Stimulated activated CD4-positive, alpha-beta T cell treated with anti-CD3 and anti-CD28 coated beads, Interleukin-1b, Interleukin-23, amount 100 ng/mL, for 1 hour (primary cell): Measurements from ENCODE around the gene PRCD.
A peak's percentile ranks its signal among the peaks of the same experiment; 100 is the strongest.

Experiments
- DNase-seq, 2 donors: peaks; one replicate each; pipeline ENCODE4 v3.0.0-alpha.2; 2020; ENCODE audit warnings: low read depth in 2 of 2

PRCD gene, protein sequence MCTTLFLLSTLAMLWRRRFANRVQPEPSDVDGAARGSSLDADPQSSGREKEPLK

DNA sequence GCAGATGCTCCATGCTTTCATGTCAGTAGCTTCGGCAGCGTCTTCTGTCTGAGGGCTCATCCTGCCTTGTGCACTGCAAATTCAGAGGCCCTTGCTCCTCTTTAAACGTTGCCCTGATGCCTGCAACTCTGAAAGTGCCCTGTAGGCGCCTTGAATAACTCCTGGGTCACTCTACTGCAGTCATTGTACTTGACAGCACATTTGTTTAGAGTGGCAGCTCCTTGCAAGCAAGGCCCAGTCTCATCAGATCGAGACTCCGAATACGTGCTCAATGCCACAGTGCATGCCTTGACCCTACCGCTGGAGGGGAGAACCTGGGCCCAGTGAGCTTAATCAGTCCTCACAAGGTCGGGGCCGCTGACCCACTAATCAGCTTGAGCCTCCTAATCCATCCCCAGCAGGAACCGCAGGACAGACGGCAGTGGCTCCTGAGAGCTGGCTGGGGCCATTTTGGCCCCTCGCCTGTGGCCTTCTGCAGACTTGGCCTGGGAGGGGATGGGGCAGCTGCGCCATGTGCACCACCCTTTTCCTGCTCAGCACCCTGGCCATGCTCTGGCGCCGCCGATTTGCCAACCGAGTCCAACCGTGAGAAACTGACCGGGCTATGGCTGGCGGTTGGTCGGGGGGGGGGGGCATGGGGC lies at the start of gene PRCD:
Gene PRCD, plus strand, starts transcription at position 414 of the 641 bp plus-strand sequence. Its CDS starts 98 bp downstream, at position 512.
- no peak for DNase-seq

DNA sequence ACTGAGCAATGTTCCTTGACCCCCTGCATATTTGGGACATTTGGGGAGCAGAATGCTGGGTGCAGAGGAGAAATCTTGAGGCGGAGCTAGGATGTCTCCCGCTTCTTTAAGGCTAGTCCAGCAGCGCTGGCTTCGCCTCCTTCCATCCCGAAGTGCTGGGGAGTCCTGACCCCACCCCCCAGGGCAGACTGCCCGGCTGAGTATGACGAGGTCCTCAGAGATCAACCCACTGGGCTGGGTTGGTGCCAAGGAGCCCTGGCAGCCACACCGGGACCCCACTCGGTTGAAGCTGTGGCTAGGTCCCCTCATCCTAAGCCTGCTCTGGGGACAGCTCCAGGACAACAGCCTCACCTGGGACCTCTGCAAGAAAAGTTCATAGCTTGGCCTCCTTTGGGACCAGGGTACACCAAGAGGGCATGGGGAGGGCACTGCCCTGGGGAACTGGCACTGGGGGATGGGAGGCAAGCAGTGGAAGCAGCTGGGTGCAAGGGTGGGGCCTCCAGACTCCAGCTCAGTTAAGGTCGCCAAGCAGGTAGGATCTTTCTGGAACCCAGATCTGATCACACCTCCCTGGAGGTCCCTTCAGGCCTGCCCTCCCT lies 49.6 kb upstream of the PRCD start:
- DNase-seq = no peak

DNA sequence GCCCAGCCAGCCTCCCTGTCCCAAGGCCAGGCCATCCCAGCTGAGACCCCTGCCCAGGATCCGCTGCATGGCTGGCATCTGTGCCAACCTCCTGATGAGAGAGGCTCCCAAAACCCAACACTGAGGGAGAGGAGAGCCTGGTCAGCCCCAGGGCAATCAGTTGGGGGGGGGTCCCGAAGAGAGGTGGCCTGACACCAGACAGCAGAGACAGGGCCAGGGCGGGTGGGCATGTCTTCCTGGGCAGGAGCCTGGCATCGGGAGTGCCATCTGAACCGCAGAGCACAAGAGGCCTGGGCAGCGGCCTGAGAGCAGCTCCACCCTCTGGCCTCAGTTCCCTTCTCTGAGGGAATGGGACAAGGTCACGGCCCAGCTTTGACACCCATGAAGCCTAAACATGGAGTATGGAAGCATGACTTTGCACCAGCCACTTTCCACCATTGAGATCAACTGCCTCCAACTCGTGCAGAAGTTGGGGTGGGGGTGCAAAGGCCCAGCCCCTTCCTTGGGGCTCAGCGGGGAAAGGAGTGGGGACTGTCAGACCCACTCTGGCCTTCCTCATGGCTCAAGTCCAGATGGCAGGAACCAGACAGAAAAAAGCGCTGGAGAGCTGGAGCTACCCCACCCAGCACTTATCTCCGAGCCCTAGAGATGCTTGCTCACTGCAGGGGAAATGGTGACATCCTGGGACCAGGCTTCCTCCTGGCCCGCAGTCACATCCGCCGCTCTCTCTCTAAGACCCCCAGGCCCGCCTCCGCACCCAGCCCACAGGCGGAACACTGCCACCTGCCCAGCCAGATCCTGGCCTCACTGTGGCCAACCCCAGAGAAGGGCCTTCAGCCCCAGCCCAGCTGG lies 48.3 kb upstream of the PRCD start:
- DNase-seq = no peak

DNA sequence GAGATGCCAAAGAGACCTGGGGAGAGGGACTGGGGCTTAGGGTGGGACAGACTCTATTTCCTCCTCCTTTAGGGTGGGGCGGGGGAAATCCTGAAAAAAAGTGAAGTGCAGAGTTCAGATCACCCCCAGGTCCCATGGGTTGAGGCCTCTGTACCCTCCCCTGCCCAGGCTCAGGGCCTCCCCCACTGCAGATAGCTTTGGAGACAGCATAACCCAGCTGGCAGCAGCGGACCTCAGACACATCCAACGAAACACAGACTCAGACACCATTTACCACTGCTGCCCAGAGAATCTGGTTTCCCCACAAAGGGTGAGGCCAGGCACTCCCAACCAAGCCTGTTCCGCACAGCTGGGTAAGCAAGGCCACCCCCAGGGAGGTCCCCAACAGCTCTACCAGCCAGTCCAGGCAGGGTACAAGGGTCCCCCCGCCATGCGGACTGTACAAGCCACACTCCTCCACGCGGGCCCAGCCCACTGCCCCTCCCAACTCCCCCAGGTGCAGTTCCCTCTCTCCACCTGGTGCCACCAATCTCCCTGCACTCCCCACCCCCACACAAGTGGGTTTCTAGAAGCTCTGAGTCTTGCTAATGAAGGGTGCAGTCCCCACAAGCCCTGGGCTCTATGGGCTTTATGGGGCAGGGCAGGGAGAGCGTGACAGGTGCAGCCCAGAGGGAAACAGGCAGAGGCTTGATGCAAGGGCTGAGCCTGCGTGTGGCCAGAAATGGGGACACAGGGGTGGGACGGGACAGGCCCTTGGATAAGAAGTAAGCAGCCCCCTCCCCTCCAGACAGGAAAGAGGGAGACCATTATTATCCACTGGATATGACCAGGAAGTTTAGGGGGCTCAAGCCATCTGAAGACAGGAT lies 47.5 kb upstream of the PRCD start:
- DNase-seq = no peak

- DNase-seq = no peak
Measured at GRCh38 chr17:76492989-76493501, 46.8 kb upstream of the PRCD start.

DNA sequence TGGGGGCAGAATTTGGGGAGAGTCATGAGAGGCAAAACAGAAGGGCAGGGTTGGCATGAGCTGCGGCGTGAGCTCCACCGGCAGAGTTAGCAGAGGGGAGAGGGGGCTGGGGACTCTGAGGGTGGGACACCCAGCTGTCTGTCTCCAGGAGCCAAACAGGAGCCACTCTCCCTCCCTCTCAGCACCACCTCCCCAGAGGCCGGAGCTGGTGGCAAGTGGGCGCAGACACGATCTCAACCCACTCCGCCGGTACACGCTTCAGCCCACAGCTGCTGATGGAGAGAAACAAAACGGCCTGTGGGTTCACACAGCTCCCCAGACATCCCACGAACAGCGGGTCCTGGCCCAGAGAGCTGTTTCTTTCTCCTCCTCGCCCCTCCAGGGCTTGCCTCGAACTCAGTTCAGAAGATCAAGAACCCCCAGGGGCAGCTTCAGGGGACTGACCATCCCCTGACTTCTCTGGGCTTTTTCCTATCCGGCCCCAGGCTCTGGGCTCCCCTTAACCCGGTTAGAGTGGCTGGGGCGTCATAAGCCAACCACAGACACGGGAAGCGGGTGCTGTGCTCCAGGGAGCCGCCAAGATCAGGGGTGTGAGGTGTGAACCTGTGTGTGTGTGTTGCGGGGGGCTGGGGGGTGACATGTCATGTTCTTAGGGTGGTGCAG lies 46.2 kb upstream of the PRCD start:
- no peak for DNase-seq

DNA sequence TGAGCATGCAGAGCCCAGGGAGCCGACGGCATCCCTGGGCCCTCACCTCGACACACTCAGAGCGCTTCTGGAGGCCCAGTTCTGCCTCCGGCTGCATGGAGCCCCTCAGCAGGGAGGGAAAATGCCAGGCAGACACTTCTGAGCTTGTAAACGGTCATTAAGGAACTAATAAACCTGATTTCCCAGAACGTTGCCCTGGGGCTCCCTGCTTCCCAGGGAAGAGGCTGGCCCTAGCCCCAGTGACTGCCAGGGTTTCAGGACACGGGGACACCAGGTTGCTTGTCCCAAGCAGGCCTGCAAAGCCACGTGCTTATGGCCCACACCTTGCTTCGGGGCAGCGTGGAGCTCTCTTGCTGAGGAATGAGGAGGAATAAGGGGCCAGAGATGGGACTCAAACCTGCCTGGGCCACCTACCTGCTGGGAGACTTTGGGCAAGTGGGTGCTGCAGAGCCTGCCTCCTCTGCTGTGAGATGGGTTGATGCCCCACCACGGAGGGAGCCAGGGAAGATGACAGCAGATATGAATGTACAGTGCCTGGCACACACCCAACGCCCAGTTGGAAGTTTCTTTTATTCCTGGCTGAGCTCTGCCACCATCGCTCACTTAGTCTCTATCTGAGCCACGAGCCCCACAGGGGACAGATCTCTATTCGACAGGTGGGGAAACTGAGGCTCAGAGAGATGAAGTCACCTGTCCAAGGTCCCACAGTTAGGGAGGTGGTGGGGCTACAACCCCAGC lies 44.0 kb upstream of the PRCD start:
- no peak for DNase-seq

- DNase-seq = no peak
Measured at GRCh38 chr17:76496464-76496863, 43.4 kb upstream of the PRCD start.

DNA sequence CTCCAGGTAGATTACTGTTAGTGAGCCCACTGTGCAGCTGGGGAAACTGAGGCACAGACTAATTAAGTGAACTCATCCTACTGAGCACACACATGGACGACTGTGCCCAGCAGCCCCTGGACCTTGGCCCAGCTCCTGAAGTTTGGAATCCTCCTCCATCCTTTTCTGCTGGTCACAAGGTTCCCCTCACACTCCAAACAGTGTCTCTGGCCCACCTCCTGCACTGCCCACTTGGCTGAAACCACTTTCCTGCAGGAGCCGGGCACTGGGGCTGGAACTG lies 42.2 kb upstream of the PRCD start:
- no peak for DNase-seq

- no peak for DNase-seq
Measured at GRCh38 chr17:76497979-76498875, 41.6 kb upstream of the PRCD start.

DNA sequence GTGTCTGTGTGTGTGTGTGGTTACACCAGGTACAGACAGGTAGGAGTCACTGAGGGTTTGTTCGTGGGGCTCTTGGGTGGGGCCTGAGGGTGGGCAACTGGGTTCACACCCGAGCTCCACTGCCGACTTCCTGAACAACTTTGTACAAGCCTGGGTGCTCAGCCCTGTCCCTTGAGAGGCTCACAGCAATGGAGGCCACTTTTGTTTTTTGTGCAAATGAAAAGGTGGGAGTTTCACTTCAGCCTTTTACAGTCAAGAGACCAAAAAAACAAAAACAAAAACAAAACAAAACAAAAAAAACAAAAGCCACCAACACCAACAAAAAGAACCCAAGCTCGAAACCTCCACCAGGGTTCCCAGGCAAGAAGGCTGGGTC lies 41.0 kb upstream of the PRCD start:
- DNase-seq = no peak

DNA sequence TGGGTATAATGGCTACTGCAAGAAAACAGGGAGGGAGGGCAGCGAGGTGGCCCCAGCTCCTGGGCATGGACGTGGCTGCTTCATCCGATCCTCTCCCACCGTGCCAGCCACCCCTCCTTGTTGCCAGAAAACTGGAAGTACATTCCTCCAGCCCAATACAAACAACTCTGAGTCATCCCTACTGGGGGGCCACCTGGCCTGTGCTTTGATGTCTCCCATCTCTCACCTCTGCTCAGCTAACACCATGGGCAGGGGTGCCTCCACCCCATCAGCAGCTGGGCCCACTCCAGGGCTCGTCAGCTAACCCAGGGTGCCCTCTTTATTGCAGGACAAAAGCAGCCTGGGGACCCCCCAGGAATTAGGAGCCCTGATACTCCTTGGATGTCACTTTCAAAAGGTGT lies 40.6 kb upstream of the PRCD start:
- DNase-seq = no peak

DNA sequence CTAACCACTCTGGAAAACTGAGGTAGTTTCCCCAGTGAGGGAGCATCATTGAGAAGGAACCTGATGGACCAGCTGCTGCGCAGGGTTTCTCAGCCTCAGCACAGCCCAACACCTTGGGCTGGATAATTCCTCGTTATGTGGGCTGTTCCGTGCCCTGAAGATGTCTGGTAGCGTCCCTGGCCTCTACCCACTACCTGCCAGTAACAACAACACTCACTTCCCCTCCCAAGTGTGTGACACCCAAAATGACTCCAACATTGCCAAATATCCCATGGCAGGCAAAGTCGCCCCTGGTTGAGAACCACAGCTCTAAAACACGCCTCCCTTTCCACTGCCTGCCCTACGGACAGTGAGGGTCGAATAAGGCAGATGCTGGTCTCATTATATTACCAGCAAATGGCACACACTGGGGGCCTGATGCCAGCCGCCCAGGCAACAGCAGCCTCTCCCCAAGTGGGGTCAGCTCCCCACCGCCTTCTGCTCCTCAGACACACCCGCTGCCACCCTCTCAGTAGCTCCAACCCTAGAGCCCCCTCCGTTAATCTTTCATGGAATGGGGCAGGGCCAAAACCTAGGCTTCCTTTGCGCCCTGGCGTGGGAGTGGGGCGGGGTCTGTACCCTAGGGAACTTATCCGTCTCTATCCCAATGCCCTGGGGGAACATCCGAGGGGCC lies 39.6 kb upstream of the PRCD start:
- no peak for DNase-seq

DNA sequence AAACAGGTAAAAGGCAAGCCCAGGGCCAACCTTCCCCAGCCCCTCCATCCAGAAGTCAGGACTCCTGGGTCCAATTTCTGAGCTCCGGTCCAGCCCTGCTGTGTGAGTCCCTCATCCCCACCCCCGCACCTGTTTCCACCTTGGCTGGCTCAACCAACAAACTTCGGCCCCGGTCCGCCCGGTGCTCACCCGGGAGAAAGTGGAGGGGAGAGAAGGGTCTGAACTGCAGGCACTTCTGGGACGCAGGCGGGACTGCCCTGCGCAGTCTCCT lies 39.2 kb upstream of the PRCD start:
- no peak for DNase-seq

DNA sequence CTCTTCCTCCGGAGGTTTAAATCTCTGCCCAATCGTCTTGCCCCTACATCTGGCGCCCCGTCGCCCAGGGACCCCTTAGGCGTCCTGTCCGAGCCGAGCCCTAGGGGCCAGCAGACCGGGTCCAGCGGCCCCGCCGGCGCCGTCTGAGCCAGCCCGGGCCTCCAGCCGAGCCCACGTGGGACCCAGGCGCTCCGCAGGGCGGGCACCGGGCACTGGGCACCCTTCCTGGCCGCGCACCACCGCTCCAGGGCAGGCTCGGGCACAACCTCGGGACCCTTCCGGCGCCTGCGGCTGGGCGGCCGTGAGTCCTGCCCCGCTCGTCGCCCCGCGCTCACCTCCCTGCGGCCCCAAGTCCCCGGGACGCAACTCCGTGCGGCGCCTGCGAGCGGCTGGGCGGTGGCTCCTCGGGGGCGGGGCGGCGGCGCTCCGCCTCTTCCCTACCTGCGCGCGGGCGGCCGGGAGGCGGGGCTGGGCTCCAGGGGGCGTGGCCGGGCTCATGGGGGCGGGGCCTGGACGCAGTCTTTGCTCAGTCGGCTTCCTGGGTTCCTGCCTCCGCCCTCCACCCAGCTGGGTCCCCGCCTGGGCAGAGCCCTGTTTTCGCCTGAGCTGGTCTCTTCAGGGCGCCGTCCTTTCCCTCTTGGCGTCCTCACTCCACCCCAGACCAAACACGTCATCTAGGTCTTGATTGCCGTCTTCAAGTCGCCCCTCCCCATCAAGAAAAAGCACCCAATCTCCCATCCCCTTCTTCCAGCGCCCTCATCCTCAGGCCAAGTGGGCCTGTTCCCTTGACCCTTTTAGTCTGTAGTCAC lies 38.6 kb upstream of the PRCD start, which contains the start of gene RHBDF2:
Gene RHBDF2, minus strand, starts transcription at position 406 of the 809 bp plus-strand sequence. CDS start 19,899 bp downstream, outside the sequence.
- DNase-seq = peak; percentile 95 to 97

- no peak for DNase-seq
Measured at GRCh38 chr17:76501827-76502307, 38.0 kb upstream of the PRCD start.

DNA sequence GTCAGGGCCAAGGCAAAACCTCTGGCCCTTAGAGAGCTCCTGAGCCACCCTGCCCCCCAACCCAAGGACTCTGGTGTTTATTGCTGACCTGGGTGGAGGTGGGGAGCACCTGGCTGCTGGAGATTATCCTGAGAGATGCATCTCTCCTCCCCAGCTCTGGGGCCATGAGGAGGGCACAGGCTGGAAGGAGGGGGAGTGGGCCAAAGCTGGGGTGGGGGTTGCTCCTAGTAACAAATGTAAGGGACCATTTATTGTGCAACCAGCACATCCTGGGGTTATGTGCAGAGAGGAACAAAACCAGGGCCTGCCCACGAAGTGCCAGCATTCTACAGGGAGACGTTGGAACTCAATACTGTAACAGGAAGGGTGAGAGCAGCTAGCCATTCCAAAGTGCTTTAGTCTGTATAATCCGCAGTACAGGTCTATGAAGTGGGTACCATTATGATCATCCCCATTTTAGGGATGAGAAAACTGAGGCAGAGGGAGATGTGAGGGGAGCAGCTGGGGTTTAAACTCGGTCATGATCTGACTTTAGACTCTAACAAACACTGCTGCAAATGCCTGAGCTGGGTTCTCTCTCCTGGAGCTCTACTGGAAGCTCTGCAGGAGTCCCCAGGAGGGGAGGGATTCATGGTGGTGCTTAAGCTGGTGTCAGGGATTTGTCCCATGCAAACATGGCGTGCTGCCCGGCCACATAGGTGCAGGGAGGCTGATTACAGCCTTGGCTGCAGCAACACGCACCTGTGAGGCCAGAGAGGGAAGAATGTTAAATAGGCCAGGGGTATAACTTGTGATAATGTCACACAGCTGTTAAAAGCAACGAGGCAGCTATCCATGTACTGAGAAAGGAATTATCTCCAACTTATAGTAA lies 37.3 kb upstream of the PRCD start:
- no peak for DNase-seq
